HG03135 (cell line): ENCODE measurements around the gene CREBRF.
A peak's percentile ranks its signal among the peaks of the same experiment; 100 is the strongest.
"Not testable (repeated sequence)": the region's sequence is repeated elsewhere in the genome, so short reads cannot be mapped to it uniquely, and the experiment has no call there.

Source experiments
- ATAC-seq: cut with Tn5 transposase; IDR thresholded peaks from one replicate; pipeline ENCODE4 v1.9.1; 2021; ENCODE audit warnings: mild to moderate bottlenecking, moderate library complexity; ENCODE audit not compliant: unreplicated experiment

CREBRF gene

DNA sequence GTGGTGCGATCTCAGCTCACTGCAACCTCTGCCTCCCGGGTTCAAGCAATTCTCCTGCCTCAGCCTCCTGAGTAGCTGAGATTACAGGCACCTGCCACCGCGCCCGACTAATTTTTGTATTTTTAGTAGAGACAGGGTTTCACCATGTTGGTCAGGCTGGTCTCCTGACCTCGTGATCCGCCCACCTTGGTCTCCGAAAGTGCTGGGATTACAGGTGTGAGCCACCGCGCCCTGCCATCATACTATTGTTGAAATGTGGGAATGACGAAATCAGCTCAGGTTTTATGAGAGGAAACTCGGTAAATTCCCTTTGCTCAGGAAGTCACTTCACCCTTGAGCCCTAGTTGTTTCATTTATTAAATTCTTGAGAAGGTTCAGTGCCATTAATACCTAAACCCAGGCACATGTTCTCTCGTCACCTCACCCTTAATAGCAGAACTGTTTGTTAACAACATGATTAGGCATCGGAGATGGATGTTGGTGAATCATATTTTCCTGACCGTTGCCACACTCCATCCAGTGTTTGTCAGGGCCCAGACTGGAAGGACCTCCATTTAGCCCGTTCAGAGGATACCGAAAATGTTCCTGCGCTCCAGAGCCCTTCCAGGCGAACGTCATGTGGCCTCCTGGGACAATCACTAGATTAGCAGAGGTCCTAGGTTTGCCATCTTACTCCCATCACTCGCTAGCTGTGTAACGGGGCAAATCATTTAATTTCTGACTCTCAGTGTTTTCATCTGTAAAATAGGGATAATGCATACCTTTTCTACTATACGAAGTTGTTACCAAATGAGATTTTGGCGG, 20.0 kb upstream of the CREBRF start:
- ATAC-seq = peak; percentile 60

DNA sequence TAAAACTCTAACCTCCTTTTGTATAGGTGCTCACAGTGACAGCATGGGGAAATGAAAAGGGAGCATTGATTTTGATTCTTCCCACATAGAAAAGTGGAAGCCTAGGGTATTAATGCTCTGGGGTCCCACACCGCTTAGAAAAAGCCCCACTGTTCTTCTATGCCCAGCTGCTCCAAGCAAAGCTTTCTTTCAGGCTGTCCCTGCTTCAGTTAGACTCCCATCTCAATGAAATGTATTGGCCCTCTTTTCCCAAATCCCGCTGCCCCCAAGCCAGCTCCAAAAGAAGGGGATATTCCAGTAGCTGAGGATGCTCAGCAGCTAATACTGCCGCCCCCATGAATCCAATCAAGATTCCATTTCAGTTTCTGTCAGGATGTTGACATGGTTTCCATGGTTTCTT, 17.0 kb upstream of the CREBRF start:
- no peak for ATAC-seq

DNA sequence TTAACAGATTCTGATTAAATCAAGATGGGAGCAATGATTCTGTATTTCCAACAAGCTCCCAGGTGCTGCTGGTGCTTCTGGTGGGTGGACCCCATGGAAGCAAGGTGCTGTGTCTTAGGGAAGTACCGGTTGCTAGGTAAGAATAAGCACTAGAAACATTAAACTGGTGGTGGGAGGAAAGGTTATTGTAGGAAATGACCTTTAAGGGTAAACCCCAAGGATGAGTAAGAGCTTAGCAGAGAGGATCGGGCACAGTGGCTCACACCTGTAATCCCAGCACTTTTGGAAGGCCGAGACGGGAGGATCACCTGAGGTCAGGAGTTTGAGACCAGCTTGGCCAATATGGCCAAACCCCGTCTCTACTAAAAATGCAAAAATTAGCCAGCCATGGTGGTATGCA, 16.2 kb upstream of the CREBRF start:
- ATAC-seq = no peak

DNA sequence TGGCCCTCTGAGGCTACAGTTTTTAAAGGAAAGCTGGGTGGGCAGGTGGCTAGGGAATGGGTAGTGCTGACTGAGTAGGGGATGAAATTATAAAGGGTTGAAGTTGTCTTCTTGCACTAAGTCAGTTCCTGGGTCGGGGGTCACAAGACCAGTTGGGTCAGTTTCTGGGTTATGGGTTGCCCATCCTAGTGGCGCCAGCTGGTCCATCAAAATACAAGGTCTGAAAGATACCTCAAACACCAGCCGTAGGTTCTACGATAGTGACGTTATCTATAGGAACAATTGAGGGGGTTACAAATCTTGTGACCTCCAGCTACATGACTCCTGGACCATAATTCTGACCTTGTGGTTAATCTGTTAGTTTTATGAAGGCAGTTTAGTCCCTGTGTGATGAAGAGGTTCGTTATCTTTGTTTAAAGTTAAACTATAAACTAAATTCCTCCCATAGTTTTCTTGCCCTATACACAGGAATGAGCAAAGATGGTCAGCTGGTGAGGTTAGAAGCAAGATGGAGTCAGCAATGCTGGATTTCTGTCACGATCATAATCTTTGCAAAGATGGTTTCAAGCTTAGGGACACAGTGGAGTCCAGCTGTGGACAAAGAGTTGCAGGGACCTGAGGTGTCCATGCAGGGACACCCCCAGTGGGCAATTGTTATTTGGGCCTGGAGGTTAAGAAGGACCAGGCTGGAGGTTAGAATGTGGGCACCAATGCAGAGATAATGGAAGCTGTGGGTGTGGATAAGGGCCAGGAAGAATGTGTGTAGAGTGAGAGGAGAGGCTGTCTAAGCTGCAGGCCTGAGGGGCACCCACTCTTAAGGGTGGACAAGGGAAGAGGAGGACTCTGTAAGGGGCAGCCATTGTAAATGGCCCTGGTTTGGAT, 14.0 kb upstream of the CREBRF start:
- no peak for ATAC-seq

DNA sequence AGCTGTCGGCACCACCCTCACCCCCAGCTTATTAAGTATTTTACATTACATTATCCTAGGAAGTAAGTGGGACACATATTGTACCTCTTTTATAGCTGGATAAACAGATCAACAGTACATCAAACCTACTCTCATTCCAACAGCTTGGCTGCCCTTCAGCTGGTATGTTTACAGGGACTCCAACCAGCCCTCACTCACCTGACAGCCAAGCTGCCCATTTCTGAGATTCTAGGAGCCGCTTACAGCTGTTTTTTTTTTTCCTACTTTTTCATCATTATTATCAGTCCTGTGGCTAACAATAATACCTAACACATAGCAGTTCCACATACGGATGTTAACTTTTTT, 13.4 kb upstream of the CREBRF start:
- no peak for ATAC-seq

DNA sequence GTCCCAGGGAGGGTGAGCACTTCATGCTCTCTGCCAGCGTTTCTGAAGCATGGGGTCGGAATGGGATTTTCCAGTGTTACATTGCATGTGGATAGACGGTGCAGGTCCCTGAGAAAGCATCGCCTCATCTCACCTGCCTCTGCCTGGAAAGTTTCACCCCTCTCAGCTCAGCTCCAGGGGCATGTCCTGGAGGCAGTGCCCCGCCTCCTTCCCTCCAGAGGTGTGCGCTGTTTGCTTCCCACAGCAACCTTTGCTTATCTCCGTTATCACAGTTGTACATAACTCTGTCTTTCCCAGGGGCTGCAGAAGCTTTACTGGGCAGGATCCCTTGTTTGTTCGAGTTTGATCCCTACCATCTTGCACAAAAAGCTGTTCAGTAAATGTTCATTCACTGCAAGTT, 10.7 kb upstream of the CREBRF start:
- ATAC-seq = no peak

DNA sequence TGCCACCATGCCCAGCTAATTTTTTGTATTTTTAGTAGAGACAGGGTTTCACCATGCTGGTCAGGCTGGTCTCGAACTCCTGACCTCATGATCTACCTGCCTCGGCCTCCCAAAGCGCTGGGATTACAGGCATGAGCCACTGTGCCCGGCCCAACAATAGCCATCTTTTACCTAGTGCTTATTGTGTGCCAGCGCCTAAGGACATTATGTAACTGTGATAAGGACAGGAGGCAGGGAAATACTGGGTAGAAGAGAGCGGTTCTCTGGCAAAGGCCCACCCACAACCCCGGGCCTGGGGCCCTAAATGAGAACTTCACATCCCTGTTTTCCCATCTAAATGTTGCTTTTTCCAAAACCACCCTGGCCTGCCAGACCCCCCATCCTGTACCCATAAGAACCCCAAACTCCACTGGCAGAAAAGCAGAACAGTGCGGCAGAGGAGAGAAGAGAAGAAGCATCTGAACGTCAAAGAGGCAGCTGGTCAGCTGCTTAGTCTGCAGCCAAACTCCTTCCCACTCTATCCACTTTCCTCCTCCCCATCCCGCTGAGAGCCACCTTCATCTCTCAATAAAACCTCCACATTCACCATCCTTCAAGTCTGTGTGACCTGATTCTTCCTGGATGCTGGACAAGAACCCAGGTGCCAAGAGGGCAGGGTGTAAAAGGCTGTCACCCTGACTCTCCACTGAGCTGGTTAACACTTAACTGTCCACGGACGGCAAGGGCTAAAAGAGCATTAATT, 8.9 kb upstream of the CREBRF start:
- ATAC-seq = not testable (repeated sequence)

DNA sequence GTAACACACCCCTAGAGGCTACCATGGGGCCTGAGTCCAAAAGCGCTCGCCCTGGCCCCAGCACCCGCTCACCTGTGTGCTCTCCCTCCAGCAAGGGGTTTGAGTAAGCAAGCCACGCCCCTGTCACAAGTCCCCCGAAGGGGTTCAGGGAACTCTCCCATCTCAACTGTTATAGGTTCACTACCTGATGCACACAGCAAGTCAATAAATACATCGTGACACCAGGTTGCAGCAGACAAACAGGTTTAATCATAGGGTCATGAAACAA, 8.4 kb upstream of the CREBRF start:
- no peak for ATAC-seq

DNA sequence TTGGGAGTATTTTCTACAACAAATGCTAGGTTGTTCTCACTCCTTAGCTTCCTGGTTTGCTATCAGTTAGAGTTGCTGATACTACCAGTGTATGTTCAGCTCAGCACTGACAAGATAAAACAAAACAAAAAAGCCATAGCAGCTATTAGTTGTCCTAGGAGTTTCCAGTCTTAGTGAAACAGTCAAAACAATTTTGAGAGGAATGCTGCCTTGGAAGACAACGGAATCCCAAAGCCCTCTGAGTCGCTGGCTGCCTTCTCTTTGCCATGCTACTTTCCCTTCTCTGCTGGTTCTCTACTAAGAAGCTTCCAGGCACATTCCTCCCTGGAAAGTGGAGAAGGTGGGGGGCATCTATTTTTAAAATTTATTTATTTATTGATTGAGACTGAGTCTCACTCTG, 5.4 kb upstream of the CREBRF start:
- ATAC-seq = no peak

DNA sequence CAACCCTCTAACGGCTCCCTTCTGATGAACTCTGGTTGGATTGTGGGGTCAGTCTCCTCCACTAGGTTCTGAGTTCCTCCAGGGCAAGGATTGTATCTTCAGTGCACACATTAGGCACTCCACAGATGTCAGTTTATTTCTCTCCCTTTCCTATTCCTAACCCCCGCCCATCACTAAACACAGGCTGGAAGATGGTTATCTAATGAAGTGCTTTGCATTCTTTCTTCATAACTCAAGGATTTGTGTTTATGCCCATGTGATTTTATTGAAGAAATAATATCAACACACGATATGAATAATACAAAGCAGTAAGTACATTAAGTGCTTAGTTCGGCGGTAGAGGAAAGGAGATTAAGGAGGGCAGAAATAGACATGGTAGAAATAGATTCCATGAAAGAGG, 4.4 kb upstream of the CREBRF start:
- ATAC-seq = no peak

DNA sequence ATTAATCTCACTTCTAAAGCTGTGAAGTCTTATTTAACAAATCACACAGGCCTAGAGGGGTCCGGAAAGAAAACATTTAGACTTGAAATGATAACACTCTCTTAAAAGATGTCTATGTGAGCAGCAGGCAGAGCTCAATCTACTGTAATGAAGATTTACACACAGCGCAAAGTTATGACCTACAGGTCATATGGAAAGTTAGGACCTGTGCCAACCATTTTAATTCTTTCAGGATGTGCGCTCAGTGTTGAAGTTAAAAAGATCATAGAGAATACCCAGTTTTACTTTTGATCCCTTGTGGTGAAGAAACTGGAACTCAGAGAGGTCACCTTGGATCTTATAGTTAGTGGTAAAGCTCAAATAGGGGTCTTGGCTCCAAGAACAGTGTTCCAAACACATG, 3.1 kb upstream of the CREBRF start:
- ATAC-seq = no peak

DNA sequence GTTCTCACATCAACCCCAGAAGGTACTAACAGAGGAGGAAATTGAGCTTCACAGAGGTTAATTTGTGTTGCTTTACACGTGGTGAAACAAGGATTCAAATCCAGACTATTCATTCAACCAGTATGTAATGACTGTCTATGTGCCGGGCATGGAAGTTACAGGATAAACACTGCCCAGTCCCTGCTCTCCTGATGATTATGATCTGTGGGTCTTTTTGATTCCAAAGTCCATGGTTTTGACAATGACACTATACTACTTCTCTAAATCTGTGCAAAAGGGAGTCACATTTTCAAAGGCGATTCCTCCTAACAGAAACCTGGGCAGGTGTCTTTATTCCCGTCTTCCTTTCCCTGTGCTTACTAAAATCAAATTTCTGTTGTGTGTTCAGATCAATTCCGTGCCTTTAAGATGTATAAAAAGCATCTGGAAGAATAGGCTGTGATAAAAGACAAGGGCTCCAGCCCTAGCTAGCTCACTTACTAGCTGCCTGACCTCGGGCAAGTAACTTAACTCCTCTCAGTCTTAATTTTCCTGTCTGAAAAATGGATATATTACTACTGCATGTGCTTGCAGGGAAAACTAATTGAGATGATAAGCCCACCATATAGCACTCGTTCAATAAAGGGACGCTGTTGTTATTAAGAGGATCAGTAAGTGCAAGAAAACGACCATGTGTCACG, 970 bp upstream of the CREBRF start:
- no peak for ATAC-seq

DNA sequence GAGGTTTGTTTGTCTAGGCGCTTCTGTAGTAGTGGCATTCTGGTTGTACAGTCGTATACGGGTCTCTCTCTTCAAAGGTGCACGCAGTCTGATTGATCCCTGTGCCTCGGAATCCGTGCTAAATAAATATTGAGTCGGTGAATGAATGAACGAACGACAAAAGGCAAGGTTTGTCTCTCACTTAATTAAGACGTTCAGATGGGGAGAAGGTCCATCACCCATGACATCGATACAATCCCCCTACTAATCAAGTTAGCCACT, 500 bp upstream of the CREBRF start:
- ATAC-seq = no peak

DNA sequence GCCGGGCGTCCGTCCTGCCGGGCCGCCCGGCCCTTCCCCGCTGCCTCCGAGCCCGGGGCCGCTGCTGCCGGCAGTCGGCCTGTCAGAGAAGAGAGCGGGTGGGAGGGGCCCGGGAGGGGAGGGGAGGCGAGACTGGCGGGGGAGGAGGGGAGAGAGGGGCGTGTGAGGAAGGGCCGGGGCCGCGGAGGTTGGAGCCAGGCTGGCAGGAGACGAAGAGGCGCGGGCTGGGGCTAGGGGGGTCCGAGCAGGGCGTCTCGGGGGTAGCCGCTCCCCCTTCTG, 570 bp downstream of the CREBRF start:
- peak; percentile 22 for ATAC-seq

DNA sequence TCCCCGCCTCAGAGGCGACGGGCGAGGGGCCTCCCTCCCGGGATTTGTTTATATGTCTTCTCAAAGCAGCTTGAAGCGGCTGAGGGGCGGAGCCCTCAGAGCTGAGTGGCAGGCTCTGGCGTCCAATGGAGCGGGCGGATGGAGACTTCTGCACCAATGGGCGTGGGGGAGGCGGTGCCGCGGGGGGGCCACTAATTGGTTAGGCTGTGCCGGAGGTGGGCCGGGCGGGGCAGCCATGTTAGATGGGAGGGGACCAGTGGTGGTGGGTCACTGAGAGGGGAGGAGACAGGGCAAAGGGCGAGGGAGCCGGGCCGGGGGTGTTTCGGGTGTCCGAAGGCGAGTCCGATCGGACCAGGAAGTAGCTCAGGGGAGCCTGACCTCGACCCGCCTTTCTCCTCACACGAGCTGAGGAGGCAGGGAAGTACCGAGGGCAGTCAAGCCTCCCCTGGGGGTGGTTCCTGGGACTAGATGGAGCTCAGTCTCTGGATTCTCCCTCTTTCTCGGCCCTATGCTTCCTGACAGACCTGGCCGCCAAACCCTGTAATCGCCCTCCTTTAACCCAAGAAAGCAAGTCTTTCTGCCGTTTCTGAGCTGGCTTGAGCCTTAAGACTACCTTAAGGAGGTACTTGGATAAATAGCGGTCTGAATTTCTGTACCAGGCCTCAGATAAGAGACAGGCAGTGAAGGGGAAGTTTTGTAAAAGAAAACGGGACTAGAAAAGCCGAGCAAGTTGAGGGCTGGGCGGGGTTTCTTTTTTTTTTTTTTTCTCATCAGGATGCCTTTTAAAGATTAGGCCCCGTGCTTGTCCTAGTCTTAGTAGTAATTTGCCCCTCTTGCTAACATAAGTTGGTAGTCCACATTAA, 1.1 kb downstream of the CREBRF start:
- ATAC-seq = peak; percentile 75

DNA sequence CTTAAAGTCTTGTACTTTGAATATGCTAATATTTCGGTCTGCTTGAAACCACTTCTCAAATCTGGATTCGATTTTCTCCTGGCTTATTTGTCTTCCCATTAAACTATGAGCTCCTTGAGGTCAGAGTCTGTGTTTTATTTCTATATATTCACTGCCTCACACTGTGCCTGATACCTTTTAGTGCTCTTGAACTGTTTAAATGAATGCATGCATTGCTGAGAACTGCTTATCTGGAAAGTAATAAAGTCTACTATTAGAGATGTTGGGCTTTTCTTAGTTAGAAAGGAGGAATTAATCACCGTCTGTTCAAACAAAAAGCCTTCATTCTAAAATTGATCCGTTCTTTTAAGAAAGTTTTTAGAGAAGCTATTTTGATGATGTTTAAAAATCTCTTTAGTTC, 6.0 kb downstream of the CREBRF start:
- no peak for ATAC-seq

DNA sequence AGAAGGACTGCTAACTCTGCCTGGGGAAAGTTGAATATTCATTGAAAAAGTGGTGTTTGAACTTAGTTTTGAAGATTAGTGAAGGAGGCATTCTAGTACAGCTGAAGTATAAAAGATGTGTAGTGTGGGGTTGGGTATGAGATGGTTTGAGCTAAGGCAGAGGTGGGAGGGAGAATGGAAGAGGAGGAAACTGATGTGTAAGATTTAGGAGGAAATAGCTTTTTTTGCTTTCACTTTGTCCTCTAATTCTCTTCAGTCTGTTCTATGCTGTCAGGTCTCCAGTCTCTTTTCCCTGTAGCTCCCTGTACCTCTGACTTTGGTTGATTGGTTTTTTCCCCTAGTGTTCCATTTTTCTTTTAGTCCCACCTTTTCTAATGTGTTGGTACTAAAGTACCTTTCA, 9.0 kb downstream of the CREBRF start:
- ATAC-seq = no peak

DNA sequence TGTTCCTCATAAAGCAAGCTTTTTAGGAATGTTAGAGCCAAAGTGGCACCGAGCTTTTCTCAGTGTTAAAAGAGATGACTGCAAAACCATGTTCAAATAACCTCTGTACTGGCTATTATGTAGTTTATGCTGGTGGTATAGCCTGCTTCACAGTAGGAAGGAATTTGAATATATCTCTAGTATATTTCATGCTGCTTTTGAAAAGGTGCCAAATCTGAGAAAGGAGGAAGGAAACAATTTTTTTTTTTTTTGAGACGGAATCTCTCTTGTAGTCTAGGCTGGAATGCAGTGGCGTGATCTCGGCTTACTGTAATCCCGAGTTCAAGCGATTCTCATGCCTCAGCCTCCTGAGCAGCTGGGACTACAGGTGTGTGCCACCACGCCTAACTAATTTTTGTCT, 13.5 kb downstream of the CREBRF start:
- ATAC-seq = no peak

DNA sequence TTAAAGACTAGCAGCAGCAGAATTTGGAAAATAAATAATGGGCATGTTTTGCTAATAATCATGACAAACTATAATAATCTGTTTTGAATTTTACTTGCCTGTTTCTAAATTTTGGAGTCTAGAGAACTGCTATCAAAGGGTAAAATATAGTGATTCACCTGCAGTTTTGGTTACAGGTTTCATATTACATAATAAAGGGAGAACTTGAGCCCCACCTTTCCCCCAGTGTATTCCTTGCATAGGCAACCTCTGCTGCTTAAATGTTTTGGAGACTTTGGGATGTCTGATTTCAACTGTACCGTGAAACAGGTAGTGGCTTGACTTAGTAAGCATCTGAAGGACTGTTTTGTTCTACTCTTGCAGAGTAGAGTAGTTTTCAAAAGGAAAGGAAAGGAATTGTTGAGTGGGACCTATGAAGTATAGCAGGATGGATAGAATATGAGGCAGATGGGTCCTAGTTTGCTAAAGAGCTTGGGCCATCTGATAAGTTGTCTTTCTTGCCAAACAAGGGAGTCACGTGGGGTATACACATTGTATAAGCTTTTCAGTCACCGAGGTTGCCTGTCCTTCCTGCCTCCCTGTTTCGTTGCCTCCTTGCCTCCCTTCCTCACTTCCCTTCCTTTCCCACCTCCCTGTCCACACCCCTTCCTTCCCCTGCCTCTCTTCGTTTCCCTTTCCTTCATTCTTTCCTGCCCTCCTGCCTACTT, 19.1 kb downstream of the CREBRF start:
- no peak for ATAC-seq

DNA sequence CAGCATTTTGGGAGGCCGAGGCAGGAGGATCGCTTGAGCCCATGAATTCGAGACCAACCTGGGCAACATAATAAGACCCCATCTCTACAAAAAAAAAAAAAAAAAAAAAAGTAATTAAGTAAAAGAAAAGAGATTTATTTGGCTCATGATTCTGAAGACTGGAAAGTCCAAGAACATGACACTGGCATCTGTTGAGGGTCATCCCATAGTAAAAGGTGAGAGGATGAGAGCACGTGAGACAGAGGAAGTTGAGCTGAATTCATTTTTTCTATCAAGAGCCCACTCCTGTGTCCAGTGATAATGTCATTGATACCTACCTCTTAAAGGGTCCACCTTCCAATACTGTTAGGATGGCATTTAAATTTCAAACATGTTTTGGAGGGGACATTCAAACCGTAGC, 19.8 kb downstream of the CREBRF start:
- no peak for ATAC-seq
